ENCODE results near the gene WNK1. TPM values are rescaled to one million over a fixed set of nuclear protein-coding genes. Genes with fewer than 3 reads are reported as not detected.
A peak's percentile ranks its signal among the peaks of the same experiment; 100 is the strongest.
"Not testable (repeated sequence)": the region's sequence is repeated elsewhere in the genome, so short reads cannot be mapped to it uniquely, and the experiment has no call there.

The WNK1 gene
- total RNA-seq, 1 donor from 2014 or later: 57.7 TPM

- TF ChIP-seq CTCF (IDR thresholded peaks at IDR 0.05; ENCODE audit: insufficient read depth, low read length, severe bottlenecking): no peak
- DNase-seq (ENCODE audit: low read depth) (no peak), FAIRE-seq (no peak)
- H3K4me3 ChIP-seq (ENCODE audit: low read depth, low read length): no peak overlapping the region
- H3K36me3 ChIP-seq (ENCODE audit: control insufficient read depth, insufficient read depth, low read length): peaks cover 22% of the 10 kb centered on the region
- H3K27me3 ChIP-seq (ENCODE audit: control insufficient read depth, insufficient read depth, low read length): no peaks in the 10 kb centered on the region
These were observed 179.2 kb downstream of the WNK1 start for GRCh38 chr12:931591-931990.

- H3K4me3 ChIP-seq (ENCODE audit: low read depth, low read length); DNase-seq (ENCODE audit: low read depth); H3K36me3 ChIP-seq (ENCODE audit: control insufficient read depth, insufficient read depth, low read length); FAIRE-seq; H3K27me3 ChIP-seq (ENCODE audit: control insufficient read depth, insufficient read depth, low read length): not testable (repeated sequence)
These were observed 183.5 kb downstream of the WNK1 start for GRCh38 chr12:935891-936290.

GRCh38 chr12:936377-937345 lies 184.3 kb downstream of the WNK1 start:
- TF ChIP-seq CTCF (IDR thresholded peaks at IDR 0.05; ENCODE audit: insufficient read depth, low read length, severe bottlenecking): no peak
- peaks cover 1% of the 10 kb centered on the region for H3K36me3 ChIP-seq (ENCODE audit: control insufficient read depth, insufficient read depth, low read length)
- no peak overlapping the region for H3K4me3 ChIP-seq (ENCODE audit: low read depth, low read length)
- DNase-seq (ENCODE audit: low read depth) (no peak), FAIRE-seq (no peak)
- H3K27me3 ChIP-seq (ENCODE audit: control insufficient read depth, insufficient read depth, low read length): no peaks in the 10 kb centered on the region

- H3K36me3 ChIP-seq (ENCODE audit: control insufficient read depth, insufficient read depth, low read length): peaks cover 1% of the 10 kb centered on the region
- no peak for FAIRE-seq
- TF ChIP-seq CTCF (IDR thresholded peaks at IDR 0.05; ENCODE audit: insufficient read depth, low read length, severe bottlenecking): no peak
- H3K4me3 ChIP-seq (ENCODE audit: low read depth, low read length): no peak overlapping the region
- H3K27me3 ChIP-seq (ENCODE audit: control insufficient read depth, insufficient read depth, low read length): no peaks in the 10 kb centered on the region
- DNase-seq (ENCODE audit: low read depth): no peak
These were observed 186.4 kb downstream of the WNK1 start for GRCh38 chr12:938810-939209.

GRCh38 chr12:943051-943450 lies 190.7 kb downstream of the WNK1 start:
- no peak for DNase-seq (ENCODE audit: low read depth)
- Histone ChIP-seq H3K4me3 (ENCODE audit: low read depth, low read length) (no peak overlapping the region), H3K27me3 (ENCODE audit: control insufficient read depth, insufficient read depth, low read length) (no peaks in the 10 kb centered on the region), H3K36me3 (ENCODE audit: control insufficient read depth, insufficient read depth, low read length) (no peaks in the 10 kb centered on the region)
- FAIRE-seq: no peak
- TF ChIP-seq CTCF (IDR thresholded peaks at IDR 0.05; ENCODE audit: insufficient read depth, low read length, severe bottlenecking): no peak

- TF ChIP-seq CTCF (IDR thresholded peaks at IDR 0.05; ENCODE audit: insufficient read depth, low read length, severe bottlenecking): no peak
- Histone ChIP-seq H3K4me3 (ENCODE audit: low read depth, low read length) (no peak overlapping the region), H3K36me3 (ENCODE audit: control insufficient read depth, insufficient read depth, low read length) (no peaks in the 10 kb centered on the region), H3K27me3 (ENCODE audit: control insufficient read depth, insufficient read depth, low read length) (no peaks in the 10 kb centered on the region)
- DNase-seq (ENCODE audit: low read depth) (peak; percentile 17), FAIRE-seq (no peak)
These were observed 191.8 kb downstream of the WNK1 start for GRCh38 chr12:944211-944610.
